Measurements from ENCODE around the gene LYSMD2.
A peak's percentile ranks its signal among the peaks of the same experiment; 100 is the strongest.

LYSMD2 gene

DNA sequence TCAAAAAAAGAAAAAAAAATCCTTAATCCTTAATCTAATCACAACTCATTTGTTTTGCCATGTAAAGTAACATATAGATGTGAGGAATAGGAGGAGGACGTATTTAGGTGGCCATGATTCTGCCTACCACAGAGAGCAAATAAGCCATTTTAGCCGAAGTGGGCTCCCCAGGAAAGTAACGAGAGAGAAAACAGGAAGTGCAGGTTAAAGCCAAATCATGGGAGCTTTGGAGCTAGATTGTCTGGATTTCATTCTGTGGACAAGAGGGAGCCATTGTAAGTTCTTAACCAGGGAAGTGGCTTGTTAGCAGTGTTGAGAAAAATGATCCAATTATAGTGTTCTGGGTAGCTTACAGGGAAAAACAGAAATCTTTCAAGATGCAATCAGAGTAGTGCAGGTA is 23.4 kb upstream of the LYSMD2 start:
- no peak for TF ChIP-seq POLR2A (IDR thresholded peaks at IDR 0.05; ENCODE audit: low read depth, low read length)
- DNase-seq (ENCODE audit: insufficient read length, low spot score), result no peak
- FAIRE-seq, result no peak

DNA sequence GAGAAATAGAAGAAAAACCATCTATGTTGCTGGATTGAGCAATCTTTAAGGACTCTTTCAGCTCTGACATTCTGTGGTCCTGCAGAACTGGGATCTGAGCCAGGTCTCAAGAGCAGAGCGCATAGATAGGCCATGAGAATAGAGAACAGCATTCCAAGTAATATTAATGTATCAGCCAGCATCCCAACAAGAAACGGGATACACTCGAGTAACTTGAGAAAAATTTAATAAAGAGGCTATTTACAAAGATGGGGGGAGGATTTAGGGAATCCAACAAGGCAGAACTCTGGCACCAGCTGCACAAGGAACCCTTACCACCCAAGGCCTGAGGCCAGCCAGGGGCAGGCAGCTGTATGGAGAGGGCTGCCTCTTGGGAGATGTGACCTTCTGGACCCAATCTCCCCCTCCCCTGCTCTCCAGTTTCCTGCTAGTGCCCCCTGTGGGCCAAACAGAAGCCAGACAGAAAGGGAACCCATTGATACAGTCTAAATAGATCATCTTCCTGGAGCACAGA is 22.2 kb upstream of the LYSMD2 start:
- no peak for DNase-seq (ENCODE audit: insufficient read length, low spot score)
- TF ChIP-seq POLR2A (IDR thresholded peaks at IDR 0.05; ENCODE audit: low read depth, low read length), result no peak
- FAIRE-seq, result no peak

DNA sequence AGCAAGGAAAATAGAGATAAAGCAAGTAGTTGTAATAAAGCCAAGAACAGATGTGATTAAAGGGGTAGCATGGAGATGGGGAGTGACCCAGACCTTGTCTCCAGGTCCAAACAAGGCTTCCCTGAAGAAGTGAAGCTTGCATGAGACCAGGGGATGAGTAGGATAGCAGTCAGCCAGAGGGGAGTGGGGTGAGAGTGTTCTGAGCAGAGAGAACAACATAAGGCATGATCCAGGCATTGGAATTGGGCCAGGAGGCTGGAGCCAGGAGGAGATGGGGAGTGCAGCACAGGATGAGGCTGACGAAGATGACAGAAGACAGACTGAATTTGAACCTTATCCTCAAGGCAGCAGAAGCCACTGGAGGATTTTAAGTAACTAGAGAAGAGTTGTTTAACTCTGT is 21.2 kb upstream of the LYSMD2 start:
- FAIRE-seq (no peak), DNase-seq (ENCODE audit: insufficient read length, low spot score) (no peak)
- no peak for TF ChIP-seq POLR2A (IDR thresholded peaks at IDR 0.05; ENCODE audit: low read depth, low read length)

DNA sequence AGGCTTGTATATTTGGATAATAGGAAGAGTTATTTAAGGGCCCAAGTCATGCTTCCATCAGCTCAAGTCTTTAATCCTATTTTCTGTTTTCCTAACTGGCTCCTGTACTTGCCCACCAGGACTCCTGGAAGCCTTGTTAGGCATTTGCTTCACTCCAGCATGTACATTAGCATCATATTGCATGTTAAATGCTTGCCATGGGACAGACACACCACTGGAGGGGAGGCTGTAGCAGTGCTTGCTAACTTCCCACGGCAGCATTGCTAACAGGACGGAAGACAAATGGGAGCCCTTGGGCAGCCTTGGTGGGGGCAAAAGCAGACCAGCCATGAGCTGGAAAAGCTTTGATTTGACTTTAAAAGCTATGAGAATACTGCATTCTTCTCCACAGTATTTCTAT is 20.0 kb upstream of the LYSMD2 start:
- no peak for FAIRE-seq
- no peak for DNase-seq (ENCODE audit: insufficient read length, low spot score)
- TF ChIP-seq POLR2A (IDR thresholded peaks at IDR 0.05; ENCODE audit: low read depth, low read length), result no peak

DNA sequence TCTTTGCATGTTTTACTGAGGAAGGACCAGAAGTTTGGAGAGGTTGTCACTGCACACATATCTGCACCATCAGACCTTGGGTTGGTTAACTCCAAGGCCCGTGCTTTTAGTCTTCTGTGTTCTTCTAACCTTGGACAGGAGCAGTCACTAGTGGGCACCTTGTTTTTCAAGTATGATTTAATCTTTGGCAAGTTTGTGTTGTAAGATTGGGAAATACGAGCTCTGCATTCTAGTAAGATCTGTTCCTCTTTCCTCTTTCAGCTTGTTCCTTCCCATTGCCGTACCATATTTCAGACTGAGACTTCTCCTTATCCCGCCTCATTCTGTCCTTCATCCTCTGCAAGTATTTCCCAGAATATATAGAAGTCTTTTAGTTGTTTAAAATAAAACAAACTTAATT is 19.0 kb upstream of the LYSMD2 start:
- no peak for DNase-seq (ENCODE audit: insufficient read length, low spot score)
- FAIRE-seq, result no peak
- TF ChIP-seq POLR2A (IDR thresholded peaks at IDR 0.05; ENCODE audit: low read depth, low read length), result no peak

DNA sequence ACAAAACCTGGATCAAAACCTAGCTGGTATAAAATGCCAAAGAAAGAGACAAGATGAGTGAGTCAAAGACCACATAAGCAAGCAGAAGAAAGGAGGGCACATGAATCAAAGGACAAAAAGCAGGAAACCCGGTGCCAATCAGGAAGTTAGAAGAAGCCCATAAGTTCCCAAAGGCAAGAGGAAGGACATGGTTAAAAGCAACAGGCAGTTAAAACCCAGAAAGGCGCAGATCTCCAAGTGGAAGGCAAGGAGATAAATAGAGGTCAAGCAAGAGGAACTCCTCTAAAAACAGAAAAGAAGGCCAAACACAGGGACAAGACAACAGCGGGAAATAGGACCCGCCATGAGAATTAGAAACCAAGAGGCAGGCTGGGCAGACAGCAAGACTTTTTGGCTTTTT is 18.3 kb upstream of the LYSMD2 start:
- TF ChIP-seq POLR2A (IDR thresholded peaks at IDR 0.05; ENCODE audit: low read depth, low read length), result no peak
- no peak for FAIRE-seq
- DNase-seq (ENCODE audit: insufficient read length, low spot score), result no peak

DNA sequence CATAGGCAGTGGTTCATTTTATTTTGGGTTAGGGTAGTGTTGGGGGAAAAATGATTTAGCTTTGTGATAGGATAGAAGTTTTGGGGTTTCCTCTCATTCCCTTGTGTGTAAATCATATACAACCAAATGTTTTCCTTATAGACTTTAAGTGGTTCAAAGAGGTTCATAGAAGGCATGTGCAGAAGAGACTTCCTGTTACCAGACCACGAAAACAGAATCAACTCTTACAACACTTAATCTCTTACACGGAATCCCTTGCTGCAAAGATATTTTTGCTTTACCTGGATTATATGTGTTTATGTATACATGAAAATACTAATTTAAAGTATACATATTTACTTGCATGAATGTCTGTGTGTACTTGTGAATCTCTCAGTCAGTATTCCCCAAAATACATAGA is 16.8 kb upstream of the LYSMD2 start:
- DNase-seq (ENCODE audit: insufficient read length, low spot score), result no peak
- no peak for TF ChIP-seq POLR2A (IDR thresholded peaks at IDR 0.05; ENCODE audit: low read depth, low read length)
- FAIRE-seq, result no peak

DNA sequence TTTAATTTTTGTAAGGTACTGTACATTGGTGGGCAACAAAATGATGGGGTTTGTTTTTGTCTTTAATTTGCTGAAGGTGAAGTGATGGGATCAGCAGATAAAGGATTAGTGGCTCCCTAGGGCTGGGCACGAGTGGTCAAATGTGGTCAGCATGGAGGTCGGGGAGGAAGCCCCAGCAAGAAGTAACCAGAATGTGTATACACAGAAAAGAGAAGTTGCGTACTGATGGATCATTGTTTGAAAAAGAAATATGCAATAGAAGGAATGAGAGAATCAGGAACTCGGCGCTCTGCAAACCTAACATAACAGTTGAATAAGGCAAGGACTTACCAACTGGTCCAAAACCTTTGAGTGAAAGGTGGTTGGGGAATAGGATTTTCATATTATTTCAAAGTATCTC is 15.4 kb upstream of the LYSMD2 start:
- no peak for DNase-seq (ENCODE audit: insufficient read length, low spot score)
- TF ChIP-seq POLR2A (IDR thresholded peaks at IDR 0.05; ENCODE audit: low read depth, low read length), result no peak
- FAIRE-seq, result no peak

DNA sequence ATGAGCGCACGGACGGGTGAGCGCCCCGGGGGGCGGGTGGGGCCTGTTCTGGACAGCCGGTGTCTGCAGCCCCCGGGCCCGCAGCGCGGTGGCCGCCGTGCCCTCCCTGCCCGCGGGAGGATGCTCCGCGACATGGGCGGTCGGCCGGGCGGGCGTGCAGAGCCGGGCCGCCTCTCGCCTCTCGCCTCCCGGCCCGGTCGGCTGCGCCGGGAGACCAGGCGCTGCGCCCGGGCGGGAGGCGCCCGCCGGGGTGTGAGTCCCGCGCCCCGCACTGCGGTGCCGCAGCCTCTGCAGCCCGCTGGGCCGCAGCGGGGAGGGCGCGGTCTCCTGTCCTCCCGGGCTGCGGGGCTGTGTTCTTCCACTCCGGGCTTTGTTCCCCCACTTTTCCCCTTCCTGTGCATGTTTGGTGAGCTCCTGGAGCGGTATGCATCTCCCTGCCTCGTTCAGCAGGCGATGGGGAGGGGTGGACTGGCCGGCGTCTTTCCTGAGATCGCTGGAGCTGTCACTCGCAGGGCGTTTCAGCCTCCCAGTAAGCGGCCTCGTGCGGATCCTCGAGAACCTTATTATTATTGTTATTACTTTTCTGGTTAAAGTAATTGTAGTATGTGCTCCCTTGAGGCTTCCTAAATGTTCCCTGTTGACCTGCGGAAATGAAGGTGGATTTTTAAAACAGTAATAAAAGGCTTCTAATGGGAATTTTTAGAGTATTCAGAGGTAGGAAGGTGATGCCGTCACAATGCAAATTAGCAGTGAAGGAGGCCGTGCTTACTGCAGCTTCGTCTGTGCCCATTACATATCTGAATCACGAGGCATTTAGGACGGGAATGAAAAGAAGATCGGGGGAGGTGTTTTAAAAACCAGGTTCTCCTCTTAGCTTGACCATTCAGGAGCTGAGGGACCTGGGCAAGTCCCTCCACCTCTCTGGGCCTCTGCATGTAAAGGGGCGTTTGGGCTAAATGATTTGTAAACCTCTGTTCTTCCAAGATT is 14.5 kb upstream of the LYSMD2 start:
- no peak for TF ChIP-seq POLR2A (IDR thresholded peaks at IDR 0.05; ENCODE audit: low read depth, low read length)
- FAIRE-seq (no peak), DNase-seq (ENCODE audit: insufficient read length, low spot score) (peak; percentile 26)

DNA sequence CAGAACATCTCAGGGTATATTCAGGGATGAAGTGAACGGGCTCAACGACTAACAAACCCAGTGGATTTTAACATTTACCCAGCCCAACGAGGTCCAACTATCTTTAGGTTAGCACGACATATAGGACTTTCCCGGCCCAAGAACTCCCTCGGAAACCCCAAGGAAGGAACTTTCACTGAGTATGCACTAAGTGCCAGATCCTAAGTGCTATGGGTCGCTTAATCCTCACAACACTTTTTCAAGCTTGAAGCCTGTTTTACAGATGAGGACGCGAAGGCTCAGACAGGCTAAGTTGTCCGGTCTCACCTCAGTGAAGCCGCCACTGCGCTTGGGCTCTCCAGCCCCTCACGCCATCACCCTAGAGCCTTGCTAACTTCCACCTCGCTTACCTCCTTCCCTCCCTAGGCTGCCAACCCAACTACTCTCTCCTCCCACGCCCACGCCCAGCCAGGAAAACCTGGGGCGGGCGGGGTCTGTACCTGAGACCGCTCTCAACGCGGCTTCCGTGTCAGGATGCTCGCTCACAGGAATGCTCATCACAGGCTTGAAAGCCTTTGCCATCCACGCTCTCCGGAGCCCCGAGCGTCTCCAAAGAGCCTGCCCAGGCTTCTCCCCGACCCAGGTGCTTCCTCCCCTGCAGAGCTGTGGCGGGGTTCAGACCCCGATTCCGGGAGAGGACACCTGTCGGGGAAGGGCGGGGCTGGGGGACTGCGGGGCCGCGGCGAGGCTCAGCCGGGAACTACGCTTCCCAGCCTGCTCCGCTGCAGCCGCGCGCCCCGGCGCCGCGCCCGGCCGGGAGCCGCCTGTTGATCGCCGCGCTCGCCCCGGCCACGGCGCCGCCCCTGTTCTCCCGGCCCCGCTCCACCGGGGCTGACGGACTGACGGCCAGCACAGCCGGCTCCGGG is 13.6 kb upstream of the LYSMD2 start, which contains the start of gene TMOD2:
TSS of gene TMOD2 (plus strand) at position 806 of the 905 bp plus-strand sequence. CDS start 14,845 bp downstream, outside the sequence.
- TF ChIP-seq POLR2A (IDR thresholded peaks at IDR 0.05; ENCODE audit: low read depth, low read length), result no peak; the same call in 1 of the 2 replicates
- DNase-seq (ENCODE audit: insufficient read length, low spot score) (no peak), FAIRE-seq (no peak)

DNA sequence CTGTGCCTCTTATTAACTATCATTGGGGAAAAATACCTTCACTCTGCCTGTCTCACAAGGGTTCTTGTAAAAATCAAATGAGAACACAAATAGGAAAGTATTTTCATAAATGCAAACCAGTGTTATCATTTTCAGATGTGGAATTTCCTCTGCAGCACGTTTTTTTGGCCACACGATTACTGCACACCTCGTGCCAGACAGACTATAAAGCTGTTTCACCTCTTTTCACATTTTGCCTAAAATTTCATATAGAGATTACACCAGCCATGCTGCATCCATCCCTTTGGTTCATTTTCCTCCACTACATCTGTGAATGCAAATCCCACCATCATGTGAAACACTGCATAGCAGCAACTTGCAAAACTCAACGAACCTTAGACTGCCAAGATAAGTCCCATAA is 12.7 kb upstream of the LYSMD2 start:
- DNase-seq (ENCODE audit: insufficient read length, low spot score), result no peak
- FAIRE-seq, result no peak
- TF ChIP-seq POLR2A (IDR thresholded peaks at IDR 0.05; ENCODE audit: low read depth, low read length), result no peak

DNA sequence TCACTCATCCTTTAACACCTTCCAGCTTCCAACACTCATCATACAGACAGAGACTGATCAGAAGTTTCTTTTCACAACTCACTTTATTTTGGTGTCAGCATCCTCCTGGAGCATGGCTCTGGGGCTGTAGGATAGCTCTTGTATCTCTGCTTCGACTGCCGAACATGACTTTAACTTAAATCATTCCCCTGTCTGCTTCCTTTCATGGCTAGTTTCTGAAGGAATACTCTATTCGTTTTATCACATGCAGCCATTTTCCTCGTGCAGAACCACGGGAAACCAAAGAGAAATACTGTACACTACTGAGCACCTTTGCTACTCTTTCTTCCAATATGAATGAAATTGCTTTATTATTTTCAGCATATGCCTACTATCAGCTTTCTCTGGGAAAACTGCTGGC is 11.9 kb upstream of the LYSMD2 start:
- no peak for FAIRE-seq
- DNase-seq (ENCODE audit: insufficient read length, low spot score), result no peak
- TF ChIP-seq POLR2A (IDR thresholded peaks at IDR 0.05; ENCODE audit: low read depth, low read length), result no peak

DNA sequence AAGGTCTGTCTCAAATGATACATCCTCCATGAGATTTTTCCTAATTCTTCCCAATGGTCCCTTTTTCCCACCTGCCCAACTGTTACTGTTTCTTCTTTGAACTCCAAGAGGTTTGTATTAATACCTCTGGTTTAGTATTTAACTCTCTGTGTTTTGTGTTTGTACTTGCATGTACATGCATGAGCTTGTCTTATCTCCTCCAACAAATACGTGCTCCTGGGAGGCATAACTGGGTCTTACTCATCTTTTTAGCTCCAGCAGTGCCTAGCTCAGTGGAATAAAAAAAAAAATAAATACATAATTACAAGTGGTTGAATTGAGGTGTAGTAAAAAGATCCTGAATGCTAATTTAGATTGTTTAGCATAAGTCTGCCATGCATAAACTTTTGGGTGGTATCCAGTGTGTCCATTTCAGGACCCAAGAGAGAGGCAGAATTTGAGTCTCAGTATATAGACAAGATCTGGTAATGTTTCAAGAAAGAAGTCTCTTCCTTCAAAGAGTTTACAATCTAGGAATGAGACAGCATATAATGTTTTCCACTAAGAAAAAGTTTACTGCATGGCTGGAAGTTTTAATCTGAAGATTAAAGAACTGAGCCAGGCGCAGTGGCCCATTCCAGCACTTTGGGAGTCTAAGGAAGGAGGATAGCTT is 1.7 kb upstream of the LYSMD2 start:
- FAIRE-seq (no peak), DNase-seq (ENCODE audit: insufficient read length, low spot score) (no peak)
- TF ChIP-seq POLR2A (IDR thresholded peaks at IDR 0.05; ENCODE audit: low read depth, low read length), result no peak
